HEK293 (cell line): Measurements from ENCODE around the gene NOL9.

Experiments used
- GFI1B ChIP-seq: fragments of 450-650 bp; formaldehyde crosslinking; IDR thresholded peaks from 2 replicates; pipeline ENCODE4 v1.5.1; 2016; ENCODE audit warnings: missing biosample characterization, missing genetic modification characterization
- HOXC10 ChIP-seq: sonication (generic); formaldehyde crosslinking; IDR thresholded peaks from 2 replicates; pipeline ENCODE4 v1.8.1; 2023; ENCODE audit warnings: mild to moderate bottlenecking, missing genetic modification reagents
- HOXD13 ChIP-seq: sonication (generic); formaldehyde crosslinking; IDR thresholded peaks from 2 replicates; pipeline ENCODE4 v1.8.0; 2022; ENCODE audit warnings: missing genetic modification reagents, borderline replicate concordance
- OVOL3 ChIP-seq: fragments of 450-650 bp; formaldehyde crosslinking; IDR thresholded peaks from 2 replicates; pipeline ENCODE4 v1.5.1; 2016; ENCODE audit warnings: missing biosample characterization, missing genetic modification characterization
- YY2 ChIP-seq: fragments of 450-650 bp; formaldehyde crosslinking; IDR thresholded peaks from 2 replicates; pipeline ENCODE4 v1.5.1; 2016; ENCODE audit warnings: missing biosample characterization, missing genetic modification characterization
- ZBTB17 ChIP-seq: fragments of 450-650 bp; formaldehyde crosslinking; IDR thresholded peaks from 2 replicates; pipeline ENCODE4 v1.5.1; 2016; ENCODE audit warnings: missing biosample characterization, missing genetic modification characterization
- ZBTB48 ChIP-seq: fragments of 450-650 bp; formaldehyde crosslinking; IDR thresholded peaks from 2 replicates; pipeline ENCODE4 v1.5.1; 2016; ENCODE audit warnings: missing biosample characterization, missing genetic modification characterization
- ZBTB6 ChIP-seq: fragments of 450-650 bp; formaldehyde crosslinking; IDR thresholded peaks from 2 replicates; pipeline ENCODE4 v1.5.1; 2017; ENCODE audit warnings: missing biosample characterization, missing genetic modification characterization
- ZFP3 ChIP-seq: fragments of 450-650 bp; formaldehyde crosslinking; IDR thresholded peaks from 2 replicates; pipeline ENCODE4 v1.5.1; 2016; ENCODE audit warnings: low read depth, missing biosample characterization, missing genetic modification characterization
- ZNF112 ChIP-seq: fragments of 450-650 bp; formaldehyde crosslinking; IDR thresholded peaks from 2 replicates; pipeline ENCODE4 v1.5.0; 2017; ENCODE audit warnings: missing biosample characterization, missing genetic modification characterization
- ZNF121 ChIP-seq: fragments of 450-650 bp; formaldehyde crosslinking; IDR thresholded peaks from 2 replicates; pipeline ENCODE4 v1.5.1; 2016; ENCODE audit warnings: missing biosample characterization, missing genetic modification characterization
- ZNF132 ChIP-seq: fragments of 450-650 bp; formaldehyde crosslinking; IDR thresholded peaks from 2 replicates; pipeline ENCODE4 v1.5.1; 2017; ENCODE audit warnings: missing biosample characterization, missing genetic modification characterization, borderline replicate concordance
- ZNF148 ChIP-seq: fragments of 450-650 bp; formaldehyde crosslinking; IDR thresholded peaks from 2 replicates; pipeline ENCODE4 v1.5.0; 2017; ENCODE audit warnings: missing biosample characterization, missing genetic modification characterization, borderline replicate concordance
- ZNF155 ChIP-seq: fragments of 450-650 bp; formaldehyde crosslinking; IDR thresholded peaks from 2 replicates; pipeline ENCODE4 v1.5.1; 2016; ENCODE audit warnings: missing biosample characterization, missing genetic modification characterization
- ZNF157 ChIP-seq: fragments of 450-650 bp; formaldehyde crosslinking; IDR thresholded peaks from 2 replicates; pipeline ENCODE4 v1.5.1; 2016; ENCODE audit warnings: missing biosample characterization, missing genetic modification characterization
- ZNF2 ChIP-seq: fragments of 450-650 bp; formaldehyde crosslinking; IDR thresholded peaks from 2 replicates; pipeline ENCODE4 v1.5.1; 2016; ENCODE audit warnings: missing biosample characterization, missing genetic modification characterization
- ZNF324 ChIP-seq: fragments of 450-650 bp; formaldehyde crosslinking; IDR thresholded peaks from 2 replicates; pipeline ENCODE4 v1.5.1; 2016; ENCODE audit warnings: missing biosample characterization, missing genetic modification characterization
- ZNF514 ChIP-seq: fragments of 450-650 bp; formaldehyde crosslinking; IDR thresholded peaks from 2 replicates; pipeline ENCODE4 v1.5.1; 2016; ENCODE audit warnings: missing biosample characterization, missing genetic modification characterization
- ZNF530 ChIP-seq: fragments of 450-650 bp; formaldehyde crosslinking; IDR thresholded peaks from 2 replicates; pipeline ENCODE4 v1.5.1; 2016; ENCODE audit warnings: low read depth, missing biosample characterization, missing genetic modification characterization
- ZNF544 ChIP-seq: fragments of 450-650 bp; formaldehyde crosslinking; IDR thresholded peaks from 2 replicates; pipeline ENCODE4 v1.5.0; 2017; ENCODE audit warnings: missing biosample characterization, missing genetic modification characterization
- ZNF600 ChIP-seq: fragments of 450-650 bp; formaldehyde crosslinking; IDR thresholded peaks from 2 replicates; pipeline ENCODE4 v1.5.1; 2016; ENCODE audit warnings: missing biosample characterization, missing genetic modification characterization
- ZNF623 ChIP-seq: fragments of 450-650 bp; formaldehyde crosslinking; IDR thresholded peaks from 2 replicates; pipeline ENCODE4 v1.5.1; 2016; ENCODE audit warnings: missing biosample characterization, missing genetic modification characterization
- ZNF658 ChIP-seq: fragments of 450-650 bp; formaldehyde crosslinking; IDR thresholded peaks from 2 replicates; pipeline ENCODE4; 2016; ENCODE audit warnings: missing biosample characterization, missing genetic modification characterization
- ZNF660 ChIP-seq: fragments of 450-650 bp; IDR thresholded peaks from 2 replicates; pipeline ENCODE4 v1.5.1; 2018; ENCODE audit warnings: missing biosample characterization, mild to moderate bottlenecking, missing genetic modification characterization
- ZNF677 ChIP-seq: fragments of 450-650 bp; IDR thresholded peaks from 2 replicates; pipeline ENCODE4 v1.5.0; 2018; ENCODE audit warnings: missing biosample characterization, mild to moderate bottlenecking, missing genetic modification characterization, moderate library complexity
- ZNF768 ChIP-seq: fragments of 450-650 bp; formaldehyde crosslinking; IDR thresholded peaks from 2 replicates; pipeline ENCODE4 v1.5.1; 2018; ENCODE audit warnings: missing biosample characterization, mild to moderate bottlenecking, missing genetic modification characterization
- ZNF830 ChIP-seq: fragments of 450-650 bp; IDR thresholded peaks from 2 replicates; pipeline ENCODE4 v1.5.0; 2018; ENCODE audit warnings: missing biosample characterization, missing genetic modification characterization, low read depth, mild to moderate bottlenecking, moderate library complexity
- TF ChIP-seq, protein P1 (sequence below): fragments of 450-650 bp; formaldehyde crosslinking; IDR thresholded peaks from 2 replicates; pipeline ENCODE4 v1.5.1; 2017; ENCODE audit warnings: missing biosample characterization, missing genetic modification characterization
- TF ChIP-seq, protein P2 (sequence below): fragments of 450-650 bp; formaldehyde crosslinking; IDR thresholded peaks from 2 replicates; pipeline ENCODE4 v1.5.1; 2016; ENCODE audit warnings: missing biosample characterization, missing genetic modification characterization
- TF ChIP-seq, protein P3 (sequence below): fragments of 450-650 bp; formaldehyde crosslinking; IDR thresholded peaks from 2 replicates; pipeline ENCODE4 v1.5.1; 2016; ENCODE audit warnings: missing biosample characterization, missing genetic modification characterization
- TF ChIP-seq, protein P4 (sequence below): IDR thresholded peaks from 2 replicates; pipeline ENCODE4 v1.6.1; 2011; ENCODE audit warnings: mild to moderate bottlenecking, low read depth, low read length, borderline replicate concordance

Gene NOL9

DNA sequence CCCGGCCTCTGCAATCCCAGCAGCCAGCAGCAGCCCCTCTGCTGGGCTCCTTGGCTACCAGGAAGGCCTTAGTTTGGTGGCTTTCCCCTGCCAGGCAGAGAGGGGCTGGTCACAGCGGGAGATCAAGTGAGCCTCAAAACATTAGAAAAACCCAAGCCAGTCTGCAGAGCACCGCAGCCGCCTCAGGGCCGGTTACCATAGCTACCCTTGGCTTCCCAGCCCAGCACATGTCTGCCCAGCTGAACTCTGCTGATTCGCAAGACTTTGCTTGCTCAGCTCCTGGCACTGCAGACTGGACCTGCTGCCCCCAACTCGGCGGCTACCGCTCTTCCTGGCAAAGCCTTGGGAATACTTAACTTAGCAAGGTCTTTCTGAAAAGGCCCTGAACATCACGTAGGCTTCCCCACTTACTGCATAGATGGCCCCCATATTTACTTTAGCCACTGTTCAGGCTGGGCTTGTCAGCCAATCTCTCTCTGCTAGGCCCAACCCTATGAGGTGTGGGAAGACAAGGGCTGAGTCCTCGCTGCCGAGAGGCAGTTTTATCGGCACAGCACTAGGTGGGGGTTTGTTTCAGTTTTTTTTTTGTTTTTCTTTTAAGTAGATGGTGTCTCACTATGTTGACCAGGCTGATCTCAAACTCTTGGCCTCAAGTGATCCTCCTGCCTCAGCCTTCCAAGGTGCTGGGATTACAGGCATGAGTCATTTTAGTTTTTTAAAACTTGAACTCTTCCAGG, 34.2 kb downstream of the NOL9 start (continued):
- TF ChIP-seq, protein P1, sequence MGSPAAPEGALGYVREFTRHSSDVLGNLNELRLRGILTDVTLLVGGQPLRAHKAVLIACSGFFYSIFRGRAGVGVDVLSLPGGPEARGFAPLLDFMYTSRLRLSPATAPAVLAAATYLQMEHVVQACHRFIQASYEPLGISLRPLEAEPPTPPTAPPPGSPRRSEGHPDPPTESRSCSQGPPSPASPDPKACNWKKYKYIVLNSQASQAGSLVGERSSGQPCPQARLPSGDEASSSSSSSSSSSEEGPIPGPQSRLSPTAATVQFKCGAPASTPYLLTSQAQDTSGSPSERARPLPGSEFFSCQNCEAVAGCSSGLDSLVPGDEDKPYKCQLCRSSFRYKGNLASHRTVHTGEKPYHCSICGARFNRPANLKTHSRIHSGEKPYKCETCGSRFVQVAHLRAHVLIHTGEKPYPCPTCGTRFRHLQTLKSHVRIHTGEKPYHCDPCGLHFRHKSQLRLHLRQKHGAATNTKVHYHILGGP (tag by site-specific recombination), result no peak
- TF ChIP-seq ZNF544 (tag by site-specific recombination), result no peak
- no peak for TF ChIP-seq ZNF623
- TF ChIP-seq ZNF155, result no peak
- no peak for TF ChIP-seq ZNF530
- TF ChIP-seq ZNF677 (tag by site-specific recombination), result no peak
- no peak for TF ChIP-seq ZNF132 (tag by site-specific recombination)
- TF ChIP-seq ZNF658 (tag by site-specific recombination), result no peak
- TF ChIP-seq, protein P2, sequence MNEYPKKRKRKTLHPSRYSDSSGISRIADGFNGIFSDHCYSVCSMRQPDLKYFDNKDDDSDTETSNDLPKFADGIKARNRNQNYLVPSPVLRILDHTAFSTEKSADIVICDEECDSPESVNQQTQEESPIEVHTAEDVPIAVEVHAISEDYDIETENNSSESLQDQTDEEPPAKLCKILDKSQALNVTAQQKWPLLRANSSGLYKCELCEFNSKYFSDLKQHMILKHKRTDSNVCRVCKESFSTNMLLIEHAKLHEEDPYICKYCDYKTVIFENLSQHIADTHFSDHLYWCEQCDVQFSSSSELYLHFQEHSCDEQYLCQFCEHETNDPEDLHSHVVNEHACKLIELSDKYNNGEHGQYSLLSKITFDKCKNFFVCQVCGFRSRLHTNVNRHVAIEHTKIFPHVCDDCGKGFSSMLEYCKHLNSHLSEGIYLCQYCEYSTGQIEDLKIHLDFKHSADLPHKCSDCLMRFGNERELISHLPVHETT (tag by site-specific recombination), result no peak
- TF ChIP-seq ZNF121 (tag by site-specific recombination), result no peak
- TF ChIP-seq, protein P3, sequence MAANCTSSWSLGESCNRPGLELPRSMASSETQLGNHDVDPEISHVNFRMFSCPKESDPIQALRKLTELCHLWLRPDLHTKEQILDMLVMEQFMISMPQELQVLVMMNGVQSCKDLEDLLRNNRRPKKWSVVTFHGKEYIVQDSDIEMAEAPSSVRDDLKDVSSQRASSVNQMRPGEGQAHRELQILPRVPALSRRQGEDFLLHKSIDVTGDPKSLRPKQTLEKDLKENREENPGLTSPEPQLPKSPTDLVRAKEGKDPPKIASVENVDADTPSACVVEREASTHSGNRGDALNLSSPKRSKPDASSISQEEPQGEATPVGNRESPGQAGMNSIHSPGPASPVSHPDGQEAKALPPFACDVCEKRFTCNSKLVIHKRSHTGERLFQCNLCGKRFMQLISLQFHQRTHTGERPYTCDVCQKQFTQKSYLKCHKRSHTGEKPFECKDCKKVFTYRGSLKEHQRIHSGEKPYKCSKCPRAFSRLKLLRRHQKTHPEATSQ (tag by site-specific recombination), result no peak
- peak; percentile 25; the same call in 1 of the 2 replicates for TF ChIP-seq ZNF660
- no peak for TF ChIP-seq ZNF112 (tag by site-specific recombination)
- TF ChIP-seq ZFP3 (tag by site-specific recombination), result no peak
- TF ChIP-seq ZNF768 (tag by site-specific recombination), result no peak
- no peak for TF ChIP-seq ZNF514
- TF ChIP-seq, protein P4, sequence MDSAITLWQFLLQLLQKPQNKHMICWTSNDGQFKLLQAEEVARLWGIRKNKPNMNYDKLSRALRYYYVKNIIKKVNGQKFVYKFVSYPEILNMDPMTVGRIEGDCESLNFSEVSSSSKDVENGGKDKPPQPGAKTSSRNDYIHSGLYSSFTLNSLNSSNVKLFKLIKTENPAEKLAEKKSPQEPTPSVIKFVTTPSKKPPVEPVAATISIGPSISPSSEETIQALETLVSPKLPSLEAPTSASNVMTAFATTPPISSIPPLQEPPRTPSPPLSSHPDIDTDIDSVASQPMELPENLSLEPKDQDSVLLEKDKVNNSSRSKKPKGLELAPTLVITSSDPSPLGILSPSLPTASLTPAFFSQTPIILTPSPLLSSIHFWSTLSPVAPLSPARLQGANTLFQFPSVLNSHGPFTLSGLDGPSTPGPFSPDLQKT, result no peak
- TF ChIP-seq HOXD13, result no peak
- TF ChIP-seq HOXC10 (CRISPR knock-in tag), result no peak
- TF ChIP-seq YY2 (tag by site-specific recombination), result no peak
- TF ChIP-seq ZNF2, result no peak
- no peak for TF ChIP-seq ZNF148
- TF ChIP-seq ZNF600 (tag by site-specific recombination), result peak; percentile 75
- TF ChIP-seq ZBTB6 (tag by site-specific recombination), result no peak
- no peak for TF ChIP-seq ZNF157 (tag by site-specific recombination)
- TF ChIP-seq ZBTB17 (tag by site-specific recombination), result peak; percentile 75
- no peak for TF ChIP-seq ZBTB48 (tag by site-specific recombination)
- TF ChIP-seq ZNF830 (tag by site-specific recombination), result no peak
- TF ChIP-seq ZNF324 (tag by site-specific recombination), result no peak
- TF ChIP-seq OVOL3, result no peak
- TF ChIP-seq GFI1B (tag by site-specific recombination), result no peak
